Endothelial cell of umbilical vein (primary cell): ENCODE measurements around the gene TPD52L2. TPM values are rescaled to one million over a fixed set of nuclear protein-coding genes. Genes with fewer than 3 reads are reported as not detected.

ENCODE experiments used
- BruUV-seq: library from RNA; stranded (reverse); fragments of 400-500 nt; replicated peaks from 2 replicates; lab custom pipeline; 2021; lab: Mats Ljungman, UMichigan
- CTCF ChIA-PET: fragments of 300-600, 350-600 bp; sonication (Branson Sonifier 250); formaldehyde crosslinking; loops from one replicate; lab custom pipeline; 2021; ENCODE audit warnings: antibody characterized with exemption, inconsistent platforms; lab: Charles Lee
- POLR2A ChIA-PET: fragments of 300-600, 350-600 bp; sonication (Branson Sonifier 250); formaldehyde crosslinking; loops from one replicate; lab custom pipeline; 2021; ENCODE audit warnings: antibody characterized with exemption, inconsistent platforms; lab: Charles Lee
- DNase-seq: peaks from one replicate; pipeline ENCODE4 v3.0.0-alpha.2; 2011; ENCODE audit warnings: low read depth, low spot score
- FAIRE-seq: peaks from 2 replicates; lab custom pipeline; 2011; peaks lifted over from hg19 to GRCh38; lab: Jason Lieb, UNC
- H2AFZ ChIP-seq: 2 replicates; pipeline ENCODE4 v1.6.0; 2012; ENCODE audit warnings: low read depth, low read length, control low read depth, inconsistent platforms
- H3K27ac ChIP-seq: 2 replicates; pipeline ENCODE4 v1.5.1; 2011; ENCODE audit warnings: low read depth, mild to moderate bottlenecking, control low read depth, low read length, moderate library complexity; ENCODE audit not compliant: insufficient read depth
- H3K27me3 ChIP-seq, 2 experiments: 2 replicates each; pipeline versions ENCODE4 v1.6.0 to v1.6.1; 2011; ENCODE audit warnings: low read length in 2 of 2, mixed read lengths in 1 of 2; ENCODE audit not compliant: control insufficient read depth in 2 of 2, insufficient read depth in 2 of 2
- H3K36me3 ChIP-seq, 2 experiments: 2 replicates in 1 of 2; 3 replicates in 1 of 2; pipeline ENCODE4 v1.5.1; 2011; ENCODE audit warnings: low read length in 2 of 2, mild to moderate bottlenecking in 1 of 2, moderate library complexity in 1 of 2; ENCODE audit not compliant: control insufficient read depth in 2 of 2, insufficient read depth in 2 of 2; ENCODE audit errors: extremely low read depth in 1 of 2
- H3K4me1 ChIP-seq: 3 replicates; pipeline ENCODE4 v1.5.1; 2011; ENCODE audit warnings: mild to moderate bottlenecking, low read length; ENCODE audit not compliant: control insufficient read depth, insufficient read depth; ENCODE audit errors: extremely low read depth
- H3K4me2 ChIP-seq: 2 replicates; pipeline ENCODE4 v1.6.1; 2011; ENCODE audit warnings: low read length, control low read depth, mixed read lengths; ENCODE audit not compliant: insufficient read depth
- H3K4me3 ChIP-seq, 3 experiments: fragments of 200-600 bp in 1 of 3; sonication (generic), shearing (Covaris generic) in 1 of 3; replicated peaks in 1 of 3; 2 replicates each; pipeline ENCODE4 v1.5.1; 2011 to 2016; ENCODE audit warnings: control low read depth in 3 of 3, low read length in 3 of 3, mild to moderate bottlenecking in 2 of 3, inconsistent platforms in 1 of 3, low read depth in 1 of 3, moderate library complexity in 1 of 3; ENCODE audit not compliant: insufficient read depth in 1 of 3
- H3K79me2 ChIP-seq: 2 replicates; pipeline ENCODE4 v1.6.0; 2012; ENCODE audit warnings: low read length, inconsistent platforms; ENCODE audit not compliant: control insufficient read depth, insufficient read depth
- H3K9ac ChIP-seq: replicated peaks from 2 replicates; pipeline ENCODE3; 2011; ENCODE audit warnings: low read length, control low read depth; ENCODE audit not compliant: insufficient read depth; ENCODE audit errors: extremely low read depth
- H3K9me1 ChIP-seq: replicated peaks from 3 replicates; pipeline ENCODE4 v1.6.0; 2011; ENCODE audit warnings: mild to moderate bottlenecking, low read length; ENCODE audit not compliant: control insufficient read depth, insufficient read depth; ENCODE audit errors: extremely low read depth
- H3K9me3 ChIP-seq: replicated peaks from 2 replicates; pipeline ENCODE4 v1.5.1; 2012; ENCODE audit warnings: low read length, inconsistent platforms; ENCODE audit not compliant: control insufficient read depth, insufficient read depth
- H4K20me1 ChIP-seq: replicated peaks from 2 replicates; pipeline ENCODE3; 2011; ENCODE audit warnings: mild to moderate bottlenecking, low read length; ENCODE audit not compliant: control insufficient read depth, insufficient read depth; ENCODE audit errors: extremely low read depth
- EZH2 ChIP-seq: IDR thresholded peaks from 2 replicates; pipeline ENCODE4 v1.6.1; 2012; ENCODE audit warnings: borderline replicate concordance, low read depth, mild to moderate bottlenecking, moderate library complexity, low read length, inconsistent platforms; ENCODE audit not compliant: severe bottlenecking
- FOS ChIP-seq: IDR thresholded peaks from 2 replicates; pipeline ENCODE4 v1.6.1; 2011; ENCODE audit warnings: mild to moderate bottlenecking, low read length, moderate library complexity, borderline replicate concordance; ENCODE audit not compliant: insufficient read depth
- GATA2 ChIP-seq: IDR thresholded peaks from 2 replicates; pipeline ENCODE4 v1.7.0; 2011; ENCODE audit warnings: low read depth, mild to moderate bottlenecking, moderate library complexity, mixed read lengths, low read length; ENCODE audit not compliant: insufficient read length, insufficient read depth
- JUN ChIP-seq: IDR thresholded peaks from 2 replicates; pipeline ENCODE4 v1.6.1; 2011; ENCODE audit warnings: borderline replicate concordance, low read depth; ENCODE audit not compliant: insufficient read length, insufficient read depth
- MYC ChIP-seq: IDR thresholded peaks from one replicate; pipeline ENCODE4 v1.6.1; 2011; ENCODE audit warnings: mild to moderate bottlenecking, low read depth, low read length
- POLR2A ChIP-seq: IDR thresholded peaks from 2 replicates; pipeline ENCODE4 v1.6.1; 2012; ENCODE audit warnings: low read depth, mild to moderate bottlenecking, control low read depth, low read length
- POLR2AphosphoS5 ChIP-seq: IDR thresholded peaks from 2 replicates; pipeline ENCODE4 v1.6.1; 2012; ENCODE audit warnings: low read depth, mild to moderate bottlenecking, control low read depth, low read length, moderate library complexity; ENCODE audit not compliant: insufficient read depth
- dilution Hi-C: fragments of 300-500 bp; cut with MboI; formaldehyde crosslinking; loops from one replicate; pipeline ENCODE4 v1.15.0; 2019; ENCODE audit warnings: low sequenced_read_pairs; ENCODE audit not compliant: extremely low pct_ligation_motif_present
- intact Hi-C: fragments of 100-400 bp; cut with micrococcal nuclease; formaldehyde crosslinking; loops from one replicate; pipeline ENCODE4 v1.10.0; 2022
- polyA plus RNA-seq, 4 experiments: library from polyadenylated mRNA; depleted of rRNA in 3 of 4; stranded (reverse) in 3 of 4; unstranded in 1 of 4; fragments of >200 nt; gene quantifications; 2 replicates each; pipeline versions ENCODE4 v1.2.1 to v1.2.3, GENCODE V29; 2011 to 2012; ENCODE audit warnings: missing spikeins in 1 of 4
- total RNA-seq: library from RNA; stranded (reverse); gene quantifications from 2 replicates; pipeline ENCODE4 v1.2.3, GENCODE V29; 2021
- TF ChIP-seq, protein P1 (sequence below), 2 donors: IDR thresholded peaks; 1 replicate in 1 of 2; 2 replicates in 1 of 2; pipeline ENCODE4 v1.5.1; 2011; ENCODE audit warnings: low read length in 2 of 2, mild to moderate bottlenecking in 2 of 2, moderate library complexity in 2 of 2, control low read depth in 1 of 2, inconsistent platforms in 1 of 2, low read depth in 1 of 2; ENCODE audit not compliant: insufficient read depth in 1 of 2; ENCODE audit errors: extremely low read depth in 1 of 2
- TF ChIP-seq, protein P2 (sequence below): IDR thresholded peaks from 2 replicates; pipeline ENCODE4 v1.6.1; 2011; ENCODE audit not compliant: insufficient read depth, insufficient read length

Gene TPD52L2
- total and polyA plus RNA-seq, 2 donors (not counting 3 experiments of a cell fraction or from before 2014, with no cell fraction given) = 123 to 142 TPM

DNA sequence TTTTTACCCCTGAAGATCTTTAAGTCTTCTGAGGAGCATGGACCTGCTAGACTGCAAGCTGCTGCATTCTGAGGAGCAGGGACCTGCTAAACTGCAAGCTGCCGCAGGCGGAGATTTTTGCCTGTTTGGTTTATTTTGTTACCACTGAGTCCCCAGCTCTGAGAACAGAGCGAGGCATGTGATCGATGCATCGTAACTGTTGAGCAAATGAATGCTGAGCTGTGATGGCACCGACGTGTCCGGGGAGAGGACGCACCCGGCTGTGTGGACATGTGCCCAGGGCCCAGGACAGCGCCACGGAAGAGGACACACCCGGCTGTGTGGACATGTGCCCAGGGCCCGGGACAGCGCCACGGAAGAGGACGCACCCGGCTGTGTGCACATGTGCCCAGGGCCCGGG lies 54.1 kb downstream of the TPD52L2 start:
- Histone ChIP-seq H3K27ac (no peak overlapping the region), H3K4me1 (no peaks in the 10 kb centered on the region), H3K4me3 (no peak overlapping the region), H3K4me2 (no peak overlapping the region), H3K79me2 (peaks cover 79% of the 10 kb centered on the region), H3K36me3 (peaks cover 0 to 9% of the 10 kb centered on the region in 2 experiments), H2AFZ (no peak overlapping the region), H4K20me1 (peaks cover 1% of the 10 kb centered on the region), H3K9ac (no peak overlapping the region), H3K27me3 (no peaks in the 10 kb centered on the region), H3K9me1 (no peaks in the 10 kb centered on the region), H3K9me3 (no peaks in the 10 kb centered on the region)
- TF ChIP-seq MYC (no peak), FOS (no peak), JUN (no peak), POLR2AphosphoS5 (no peak), EZH2 (no peak), POLR2A (no peak), GATA2 (no peak)
- TF ChIP-seq, protein P1, sequence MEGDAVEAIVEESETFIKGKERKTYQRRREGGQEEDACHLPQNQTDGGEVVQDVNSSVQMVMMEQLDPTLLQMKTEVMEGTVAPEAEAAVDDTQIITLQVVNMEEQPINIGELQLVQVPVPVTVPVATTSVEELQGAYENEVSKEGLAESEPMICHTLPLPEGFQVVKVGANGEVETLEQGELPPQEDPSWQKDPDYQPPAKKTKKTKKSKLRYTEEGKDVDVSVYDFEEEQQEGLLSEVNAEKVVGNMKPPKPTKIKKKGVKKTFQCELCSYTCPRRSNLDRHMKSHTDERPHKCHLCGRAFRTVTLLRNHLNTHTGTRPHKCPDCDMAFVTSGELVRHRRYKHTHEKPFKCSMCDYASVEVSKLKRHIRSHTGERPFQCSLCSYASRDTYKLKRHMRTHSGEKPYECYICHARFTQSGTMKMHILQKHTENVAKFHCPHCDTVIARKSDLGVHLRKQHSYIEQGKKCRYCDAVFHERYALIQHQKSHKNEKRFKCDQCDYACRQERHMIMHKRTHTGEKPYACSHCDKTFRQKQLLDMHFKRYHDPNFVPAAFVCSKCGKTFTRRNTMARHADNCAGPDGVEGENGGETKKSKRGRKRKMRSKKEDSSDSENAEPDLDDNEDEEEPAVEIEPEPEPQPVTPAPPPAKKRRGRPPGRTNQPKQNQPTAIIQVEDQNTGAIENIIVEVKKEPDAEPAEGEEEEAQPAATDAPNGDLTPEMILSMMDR (IDR thresholded peaks at IDR 0.05; ENCODE audit: extremely low read depth in 1 of 2, insufficient read depth in 1 of 2, low read depth in 1 of 2, low read length in 2 of 2) = no peak
- TF ChIP-seq, protein P2, sequence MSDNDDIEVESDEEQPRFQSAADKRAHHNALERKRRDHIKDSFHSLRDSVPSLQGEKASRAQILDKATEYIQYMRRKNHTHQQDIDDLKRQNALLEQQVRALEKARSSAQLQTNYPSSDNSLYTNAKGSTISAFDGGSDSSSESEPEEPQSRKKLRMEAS = no peak
- POLR2A ChIA-PET = no interaction called here
- BruUV-seq = no TSS peak
- DNase-seq (no peak), FAIRE-seq (no peak)
- dilution Hi-C loops (no loop called here), intact Hi-C loops (no loop called here)
- CTCF ChIA-PET = interaction anchor here (1.1 kb wide), 1 partner anchor 13 kb away, joined by 3 read pairs; no protein-coding TSS in a partner anchor
